Measurements from ENCODE around the gene C6orf89. TPM values are rescaled to one million over a fixed set of nuclear protein-coding genes. Genes with fewer than 3 reads are reported as not detected.

The C6orf89 gene
- total and polyA plus RNA-seq, 11 donors, result 34.0 to 86.2 (median 71.4) TPM

DNA sequence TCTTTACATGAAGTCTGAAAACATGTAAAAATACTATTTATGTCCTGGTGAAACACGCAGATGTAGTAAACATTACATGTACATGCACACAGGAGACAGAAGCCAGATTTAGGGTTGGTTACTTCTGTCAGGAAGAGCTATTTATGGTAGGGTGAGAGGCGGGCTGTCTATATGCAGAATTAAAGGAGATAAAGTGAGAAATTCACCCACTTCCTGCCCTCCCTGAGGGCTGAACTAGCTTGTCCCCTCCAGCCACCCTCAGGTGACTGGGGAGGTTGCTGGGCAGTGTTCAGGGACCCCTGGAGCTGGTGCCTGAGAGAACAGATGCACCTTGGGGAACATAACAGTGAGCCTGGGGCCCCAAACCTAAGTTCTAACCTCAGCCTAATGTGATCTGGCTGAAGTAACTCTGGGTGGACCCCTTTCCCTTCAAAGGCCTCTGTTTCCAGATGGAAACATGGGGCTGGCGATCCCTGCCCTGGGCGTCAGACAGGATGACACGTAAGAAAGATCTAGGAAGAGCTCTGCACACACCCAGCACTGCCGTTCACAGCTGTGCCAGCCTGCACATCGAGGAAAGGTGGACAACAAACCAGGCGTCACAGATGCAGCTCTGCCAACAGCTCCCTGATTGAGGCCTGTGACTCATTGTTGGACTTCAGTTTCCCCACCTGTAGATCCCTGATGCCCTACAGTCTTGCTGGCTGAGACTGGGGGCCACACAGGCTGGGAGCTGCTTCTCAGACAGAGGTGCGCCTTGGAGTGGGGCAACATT, 70.1 kb downstream of the C6orf89 start:
- TF ChIP-seq POLR2A (IDR thresholded peaks at IDR 0.05), result no peak
- TF ChIP-seq, protein P1, sequence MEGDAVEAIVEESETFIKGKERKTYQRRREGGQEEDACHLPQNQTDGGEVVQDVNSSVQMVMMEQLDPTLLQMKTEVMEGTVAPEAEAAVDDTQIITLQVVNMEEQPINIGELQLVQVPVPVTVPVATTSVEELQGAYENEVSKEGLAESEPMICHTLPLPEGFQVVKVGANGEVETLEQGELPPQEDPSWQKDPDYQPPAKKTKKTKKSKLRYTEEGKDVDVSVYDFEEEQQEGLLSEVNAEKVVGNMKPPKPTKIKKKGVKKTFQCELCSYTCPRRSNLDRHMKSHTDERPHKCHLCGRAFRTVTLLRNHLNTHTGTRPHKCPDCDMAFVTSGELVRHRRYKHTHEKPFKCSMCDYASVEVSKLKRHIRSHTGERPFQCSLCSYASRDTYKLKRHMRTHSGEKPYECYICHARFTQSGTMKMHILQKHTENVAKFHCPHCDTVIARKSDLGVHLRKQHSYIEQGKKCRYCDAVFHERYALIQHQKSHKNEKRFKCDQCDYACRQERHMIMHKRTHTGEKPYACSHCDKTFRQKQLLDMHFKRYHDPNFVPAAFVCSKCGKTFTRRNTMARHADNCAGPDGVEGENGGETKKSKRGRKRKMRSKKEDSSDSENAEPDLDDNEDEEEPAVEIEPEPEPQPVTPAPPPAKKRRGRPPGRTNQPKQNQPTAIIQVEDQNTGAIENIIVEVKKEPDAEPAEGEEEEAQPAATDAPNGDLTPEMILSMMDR (IDR thresholded peaks at IDR 0.05), result no peak
- DNase-seq (peak in 1 of 5 donors; percentile 65), ATAC-seq (peak in 3 of 4 donors; percentile 31 to 38 (median 34))
- WGBS, 4 donors, result 55 to 68% (median 60%) methylated on average over 4 to 9 of the region's 9 CpGs
- Histone ChIP-seq H3K4me1 (peaks cover 0 to 38% (median 9%) of the 10 kb centered on the region in 12 donors), H3K9me3 (no peaks in the 10 kb centered on the region), H3K36me3 (no peaks in the 10 kb centered on the region), H3K4me3 (peak overlapping the region in 8 of 12 donors; percentile 7 to 49 (median 41)), H3K27me3 (no peaks in the 10 kb centered on the region), H3K27ac (peak overlapping the region in 7 of 12 donors; percentile 12 to 55 (median 27))
- intact Hi-C loops (cut with DNase I), result no loop called here

- H3K4me1 ChIP-seq, result peaks cover 0 to 39% (median 12%) of the 10 kb centered on the region in 12 donors
- DNase-seq (no peak), ATAC-seq (no peak)
- H3K27ac ChIP-seq, result peak overlapping the region in 2 of 12 donors; percentile 28 to 55
- intact Hi-C loops (cut with DNase I), result no loop called here
- TF ChIP-seq POLR2A (IDR thresholded peaks at IDR 0.05), result no peak
- TF ChIP-seq, protein P1 (IDR thresholded peaks at IDR 0.05), result no peak
- H3K36me3 ChIP-seq, result no peaks in the 10 kb centered on the region
- H3K4me3 ChIP-seq, result peak overlapping the region in 7 of 12 donors; percentile 7 to 48 (median 31)
- H3K27me3 ChIP-seq, result no peaks in the 10 kb centered on the region
- no peaks in the 10 kb centered on the region for H3K9me3 ChIP-seq
Observed at GRCh38 chr6:36956446-36956820, 70.7 kb downstream of the C6orf89 start.

DNA sequence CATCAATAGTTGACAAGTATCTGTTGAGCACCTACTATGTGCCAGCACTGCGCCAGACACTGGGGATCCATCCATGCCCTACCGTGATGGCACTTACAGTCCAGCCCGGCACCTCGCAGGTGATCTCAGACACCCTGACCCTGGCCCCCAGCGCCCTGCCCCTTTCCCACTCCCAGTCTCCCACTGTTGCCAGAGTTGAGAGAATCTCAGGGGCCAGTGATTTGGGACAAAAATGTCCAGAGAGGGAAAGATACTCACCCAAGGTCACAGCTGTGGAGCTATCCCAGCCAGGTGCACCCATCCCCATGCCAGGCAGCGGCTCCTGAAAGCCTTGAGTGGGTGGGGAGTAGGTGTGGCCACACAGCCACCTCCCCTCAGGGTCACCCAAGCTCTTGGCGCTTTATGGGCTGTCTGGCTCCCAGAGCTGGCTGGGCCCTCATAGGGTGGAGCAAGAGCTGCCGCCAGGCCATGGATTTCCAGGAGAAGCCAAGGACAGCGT, 72.1 kb downstream of the C6orf89 start:
- H3K4me1 ChIP-seq, result peaks cover 0 to 39% (median 12%) of the 10 kb centered on the region in 12 donors
- TF ChIP-seq, protein P1 (IDR thresholded peaks at IDR 0.05), result no peak
- no peak for TF ChIP-seq POLR2A (IDR thresholded peaks at IDR 0.05)
- intact Hi-C loops (cut with DNase I), result no loop called here
- no peak overlapping the region for H3K27ac ChIP-seq
- H3K36me3 ChIP-seq, result no peaks in the 10 kb centered on the region
- no peaks in the 10 kb centered on the region for H3K9me3 ChIP-seq
- peak in 2 of 4 donors; percentile 12 to 25 for ATAC-seq
- WGBS, 4 donors, result 65 to 93% (median 88%) methylated on average over 4 to 9 of the region's 9 CpGs
- H3K27me3 ChIP-seq, result no peaks in the 10 kb centered on the region
- peak in 1 of 5 donors; percentile 43 for DNase-seq
- peak overlapping the region in 1 of 12 donors; percentile 7 for H3K4me3 ChIP-seq

GRCh38 chr6:36958775-36959554, 73.2 kb downstream of the C6orf89 start:
- peak in 1 of 5 donors; percentile 21 for DNase-seq
- WGBS, 4 donors, result 84 to 97% (median 88%) methylated on average over 39 to 44 of the region's 44 CpGs
- Histone ChIP-seq H3K4me1 (peaks cover under 1 to 45% (median 18%) of the 10 kb centered on the region in 12 donors), H3K27ac (peak overlapping the region in 2 of 12 donors; percentile 32 to 51), H3K27me3 (no peaks in the 10 kb centered on the region), H3K9me3 (no peaks in the 10 kb centered on the region), H3K36me3 (no peaks in the 10 kb centered on the region), H3K4me3 (no peak overlapping the region)
- ATAC-seq, result no peak
- no peak for TF ChIP-seq POLR2A (IDR thresholded peaks at IDR 0.05)
- TF ChIP-seq, protein P1 (IDR thresholded peaks at IDR 0.05), result no peak
- intact Hi-C loops (cut with DNase I), result no loop called here
